ENCODE data around the gene KRT15.
A peak's percentile ranks its signal among the peaks of the same experiment; 100 is the strongest.

KRT15 gene

GRCh38 chr17:41553176-41553575, 34.5 kb upstream of the KRT15 start:
- H3K27me3 ChIP-seq (ENCODE audit: insufficient read depth, poor library complexity, severe bottlenecking) = no peaks in the 10 kb centered on the region
- ATAC-seq (ENCODE audit: low read depth) (no peak), DNase-seq (ENCODE audit: low spot score) (no peak)
- H3K4me1 ChIP-seq (ENCODE audit: insufficient read depth, poor library complexity, severe bottlenecking) = peaks cover 17% of the 10 kb centered on the region
- no peaks in the 10 kb centered on the region for H3K36me3 ChIP-seq (ENCODE audit: low read depth)
- TF ChIP-seq CTCF (IDR thresholded peaks at IDR 0.05; ENCODE audit: poor library complexity, severe bottlenecking) = no peak
- no peak overlapping the region for H3K4me3 ChIP-seq (ENCODE audit: severe bottlenecking)
- H3K9me3 ChIP-seq (ENCODE audit: severe bottlenecking) = no peaks in the 10 kb centered on the region
- no peak overlapping the region for H3K27ac ChIP-seq (ENCODE audit: poor library complexity, severe bottlenecking)

GRCh38 chr17:41552455-41552854, 33.8 kb upstream of the KRT15 start:
- Histone ChIP-seq H3K27me3 (ENCODE audit: insufficient read depth, poor library complexity, severe bottlenecking) (no peaks in the 10 kb centered on the region), H3K27ac (ENCODE audit: poor library complexity, severe bottlenecking) (no peak overlapping the region), H3K36me3 (ENCODE audit: low read depth) (no peaks in the 10 kb centered on the region), H3K4me1 (ENCODE audit: insufficient read depth, poor library complexity, severe bottlenecking) (peaks cover 24% of the 10 kb centered on the region), H3K9me3 (ENCODE audit: severe bottlenecking) (no peaks in the 10 kb centered on the region), H3K4me3 (ENCODE audit: severe bottlenecking) (no peak overlapping the region)
- ATAC-seq (ENCODE audit: low read depth) = no peak
- no peak for DNase-seq (ENCODE audit: low spot score)
- no peak for TF ChIP-seq CTCF (IDR thresholded peaks at IDR 0.05; ENCODE audit: poor library complexity, severe bottlenecking)

GRCh38 chr17:41551365-41551764, 32.7 kb upstream of the KRT15 start:
- no peaks in the 10 kb centered on the region for H3K9me3 ChIP-seq (ENCODE audit: severe bottlenecking)
- H3K4me1 ChIP-seq (ENCODE audit: insufficient read depth, poor library complexity, severe bottlenecking) = peaks cover 25% of the 10 kb centered on the region
- no peak overlapping the region for H3K4me3 ChIP-seq (ENCODE audit: severe bottlenecking)
- ATAC-seq (ENCODE audit: low read depth) (no peak), DNase-seq (ENCODE audit: low spot score) (no peak)
- no peaks in the 10 kb centered on the region for H3K27me3 ChIP-seq (ENCODE audit: insufficient read depth, poor library complexity, severe bottlenecking)
- H3K27ac ChIP-seq (ENCODE audit: poor library complexity, severe bottlenecking) = no peak overlapping the region
- TF ChIP-seq CTCF (IDR thresholded peaks at IDR 0.05; ENCODE audit: poor library complexity, severe bottlenecking) = no peak
- H3K36me3 ChIP-seq (ENCODE audit: low read depth) = no peaks in the 10 kb centered on the region

- no peak for DNase-seq (ENCODE audit: low spot score)
- no peaks in the 10 kb centered on the region for H3K36me3 ChIP-seq (ENCODE audit: low read depth)
- H3K27ac ChIP-seq (ENCODE audit: poor library complexity, severe bottlenecking) = peak overlapping the region; percentile 74
- H3K4me3 ChIP-seq (ENCODE audit: severe bottlenecking) = no peak overlapping the region
- no peaks in the 10 kb centered on the region for H3K9me3 ChIP-seq (ENCODE audit: severe bottlenecking)
- TF ChIP-seq CTCF (IDR thresholded peaks at IDR 0.05; ENCODE audit: poor library complexity, severe bottlenecking) = peak; percentile 48
- ATAC-seq (ENCODE audit: low read depth) = no peak
- H3K27me3 ChIP-seq (ENCODE audit: insufficient read depth, poor library complexity, severe bottlenecking) = no peaks in the 10 kb centered on the region
- H3K4me1 ChIP-seq (ENCODE audit: insufficient read depth, poor library complexity, severe bottlenecking) = peaks cover 25% of the 10 kb centered on the region
Measured at GRCh38 chr17:41549596-41550039, 30.9 kb upstream of the KRT15 start.

- DNase-seq (ENCODE audit: low spot score) (peak; percentile 86), ATAC-seq (ENCODE audit: low read depth) (peak; percentile 60)
- Histone ChIP-seq H3K4me3 (ENCODE audit: severe bottlenecking) (no peak overlapping the region), H3K9me3 (ENCODE audit: severe bottlenecking) (no peaks in the 10 kb centered on the region), H3K27me3 (ENCODE audit: insufficient read depth, poor library complexity, severe bottlenecking) (no peaks in the 10 kb centered on the region), H3K36me3 (ENCODE audit: low read depth) (no peaks in the 10 kb centered on the region), H3K4me1 (ENCODE audit: insufficient read depth, poor library complexity, severe bottlenecking) (peaks cover 25% of the 10 kb centered on the region), H3K27ac (ENCODE audit: poor library complexity, severe bottlenecking) (peak overlapping the region; percentile 74)
- peak; percentile 97 for TF ChIP-seq CTCF (IDR thresholded peaks at IDR 0.05; ENCODE audit: poor library complexity, severe bottlenecking)
Measured at GRCh38 chr17:41548844-41549595, 30.3 kb upstream of the KRT15 start.

Measured in RWPE2 (cell line).